Measurements from ENCODE around the gene FNDC3B. TPM values are rescaled to one million over a fixed set of nuclear protein-coding genes. Genes with fewer than 3 reads are reported as not detected.

The FNDC3B gene
- total and polyA plus RNA-seq, 12 donors, result 9.7 to 118 (median 85.0) TPM

- H3K4me1 ChIP-seq, result peaks cover 18 to 100% (median 63%) of the 10 kb centered on the region in 9 donors
- ATAC-seq (no peak), DNase-seq (no peak)
- peaks cover 0 to 23% (median 0%) of the 10 kb centered on the region in 9 donors for H3K36me3 ChIP-seq
- intact Hi-C loops (cut with DNase I), result loop anchor here in 2 of 10 donors (5.0 to 10.0 kb wide), 2 partner anchors 90 to 92 kb away; no protein-coding TSS in a partner anchor
- TF ChIP-seq CTCF (IDR thresholded peaks at IDR 0.05), result no peak
- H3K27me3 ChIP-seq, result no peaks in the 10 kb centered on the region
- no peak overlapping the region for H3K4me3 ChIP-seq
- H3K9me3 ChIP-seq, result no peaks in the 10 kb centered on the region
- peak overlapping the region in 4 of 10 donors; percentile 2 to 88 (median 19) for H3K27ac ChIP-seq
- WGBS, 2 donors, result 90 to 98% methylated on average over 2 of the region's 2 CpGs
Observed at GRCh38 chr3:172134352-172134751, 95.0 kb downstream of the FNDC3B start.

- ATAC-seq (no peak), DNase-seq (no peak)
- WGBS, 2 donors, result 98 to 100% methylated on average over 1 of the region's 1 CpG
- peaks cover 24 to 100% (median 65%) of the 10 kb centered on the region in 9 donors for H3K4me1 ChIP-seq
- H3K27me3 ChIP-seq, result no peaks in the 10 kb centered on the region
- H3K36me3 ChIP-seq, result peaks cover 0 to 23% (median 0%) of the 10 kb centered on the region in 9 donors
- H3K4me3 ChIP-seq, result no peak overlapping the region
- intact Hi-C loops (cut with DNase I), result loop anchor here in 2 of 10 donors (5.0 to 10.0 kb wide), 2 partner anchors 67 to 90 kb away; no protein-coding TSS in a partner anchor
- no peaks in the 10 kb centered on the region for H3K9me3 ChIP-seq
- TF ChIP-seq CTCF (IDR thresholded peaks at IDR 0.05), result no peak
- H3K27ac ChIP-seq, result peak overlapping the region in 6 of 10 donors; percentile 11 to 88 (median 80)
Observed at GRCh38 chr3:172135185-172135584, 95.8 kb downstream of the FNDC3B start.

GRCh38 chr3:172135820-172136219 is 96.4 kb downstream of the FNDC3B start:
- no peak for DNase-seq
- Histone ChIP-seq H3K4me1 (peaks cover 29 to 100% (median 65%) of the 10 kb centered on the region in 9 donors), H3K36me3 (peaks cover 0 to 23% (median 0%) of the 10 kb centered on the region in 9 donors), H3K9me3 (no peaks in the 10 kb centered on the region), H3K27ac (peak overlapping the region in 8 of 10 donors; percentile 11 to 88 (median 75)), H3K27me3 (no peaks in the 10 kb centered on the region), H3K4me3 (no peak overlapping the region)
- intact Hi-C loops (cut with DNase I), result loop anchor here in 2 of 10 donors (5.0 to 10.0 kb wide), 2 partner anchors 66 to 91 kb away; no protein-coding TSS in a partner anchor
- WGBS, 2 donors, result 86 to 94% methylated on average over 2 of the region's 2 CpGs
- no peak for TF ChIP-seq CTCF (IDR thresholded peaks at IDR 0.05)
- no peak for ATAC-seq

DNA sequence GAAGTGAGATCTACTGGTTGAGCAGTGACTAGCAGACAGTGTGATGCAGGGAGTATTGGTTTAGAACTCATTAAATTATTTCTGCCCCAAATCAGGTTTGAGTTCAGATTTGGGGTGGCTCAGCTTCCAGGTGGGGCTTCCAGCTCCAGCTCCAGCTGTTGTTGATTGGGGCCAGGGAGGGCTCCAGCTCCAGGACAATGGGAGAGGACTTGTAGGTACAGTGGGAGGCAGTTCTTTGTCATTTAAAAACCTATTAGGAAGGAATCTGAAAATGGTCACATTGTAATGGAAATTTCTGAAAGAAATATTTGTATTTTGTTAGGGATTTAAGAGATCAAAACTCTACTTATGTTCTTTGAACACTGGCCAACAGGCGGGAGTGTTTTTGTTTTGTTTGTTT is 97.0 kb downstream of the FNDC3B start:
- no peak overlapping the region for H3K4me3 ChIP-seq
- peak overlapping the region in 8 of 10 donors; percentile 42 to 88 (median 75) for H3K27ac ChIP-seq
- peaks cover 35 to 100% (median 68%) of the 10 kb centered on the region in 9 donors for H3K4me1 ChIP-seq
- TF ChIP-seq CTCF (IDR thresholded peaks at IDR 0.05), result no peak
- H3K27me3 ChIP-seq, result no peaks in the 10 kb centered on the region
- intact Hi-C loops (cut with DNase I), result loop anchor here in 2 of 10 donors (5.0 to 10.0 kb wide), 2 partner anchors 66 to 92 kb away; no protein-coding TSS in a partner anchor
- ATAC-seq (no peak), DNase-seq (no peak)
- 82 to 90% methylated on average over 1 of the region's 1 CpG for WGBS, 2 donors
- peaks cover 0 to 23% (median 0%) of the 10 kb centered on the region in 9 donors for H3K36me3 ChIP-seq
- no peaks in the 10 kb centered on the region for H3K9me3 ChIP-seq

Data from heart right ventricle (tissue), 16 donors.